Measurements from ENCODE around the gene FILIP1.
A peak's percentile ranks its signal among the peaks of the same experiment; 100 is the strongest.
"Not testable (repeated sequence)": the region's sequence is repeated elsewhere in the genome, so short reads cannot be mapped to it uniquely, and the experiment has no call there.

The FILIP1 gene

GRCh38 chr6:75422024-75422639 lies 71.5 kb downstream of the FILIP1 start:
- peak; percentile 36 for FAIRE-seq
- DNase-seq (ENCODE audit: low spot score) = no peak

- FAIRE-seq = no peak
- no peak for DNase-seq (ENCODE audit: low spot score)
Observed at GRCh38 chr6:75421316-75422023, 72.1 kb downstream of the FILIP1 start.

- FAIRE-seq = no peak
Observed at GRCh38 chr6:75419980-75420379, 73.6 kb downstream of the FILIP1 start.

GRCh38 chr6:75419416-75419815 lies 74.2 kb downstream of the FILIP1 start:
- DNase-seq (ENCODE audit: low spot score) (no peak), FAIRE-seq (no peak)

More at GRCh38 chr6:75419980-75420379, 73.6 kb downstream of the FILIP1 start:
- no peak for DNase-seq (ENCODE audit: low spot score)

- DNase-seq (ENCODE audit: low spot score) = peak; percentile 78
- peak; percentile 96 for FAIRE-seq
Observed at GRCh38 chr6:75418233-75418632, 75.4 kb downstream of the FILIP1 start.

- no peak for DNase-seq (ENCODE audit: low spot score)
- FAIRE-seq = peak; percentile 51
Observed at GRCh38 chr6:75416443-75416842, 77.2 kb downstream of the FILIP1 start.

- DNase-seq (ENCODE audit: low spot score) (no peak), FAIRE-seq (no peak)
Observed at GRCh38 chr6:75415804-75416203, 77.8 kb downstream of the FILIP1 start.

GRCh38 chr6:75414445-75415021 lies 79.1 kb downstream of the FILIP1 start:
- FAIRE-seq = no peak
- DNase-seq (ENCODE audit: low spot score) = no peak

- no peak for FAIRE-seq
- no peak for DNase-seq (ENCODE audit: low spot score)
Observed at GRCh38 chr6:75412969-75413662, 80.5 kb downstream of the FILIP1 start.

- not testable (repeated sequence) for DNase-seq (ENCODE audit: low spot score); FAIRE-seq
Observed at GRCh38 chr6:75410564-75410963, 83.0 kb downstream of the FILIP1 start.

GRCh38 chr6:75409928-75410327 lies 83.7 kb downstream of the FILIP1 start:
- DNase-seq (ENCODE audit: low spot score) (peak; percentile 99), FAIRE-seq (peak; percentile 98)

- DNase-seq (ENCODE audit: low spot score) = peak; percentile 83
- FAIRE-seq = no peak
Observed at GRCh38 chr6:75409286-75409685, 84.3 kb downstream of the FILIP1 start.

GRCh38 chr6:75403563-75404080 lies 90.0 kb downstream of the FILIP1 start:
- no peak for FAIRE-seq
- no peak for DNase-seq (ENCODE audit: low spot score)

GRCh38 chr6:75402296-75402695 lies 91.3 kb downstream of the FILIP1 start:
- FAIRE-seq (peak; percentile 74), DNase-seq (ENCODE audit: low spot score) (peak; percentile 51)

- FAIRE-seq = no peak
- peak; percentile 19 for DNase-seq (ENCODE audit: low spot score)
Observed at GRCh38 chr6:75397656-75398465, 95.7 kb downstream of the FILIP1 start.

GRCh38 chr6:75397171-75397570 lies 96.4 kb downstream of the FILIP1 start:
- no peak for FAIRE-seq
- DNase-seq (ENCODE audit: low spot score) = no peak

- FAIRE-seq = no peak
- no peak for DNase-seq (ENCODE audit: low spot score)
Observed at GRCh38 chr6:75396005-75396800, 97.4 kb downstream of the FILIP1 start.

GRCh38 chr6:75393806-75394205 lies 99.8 kb downstream of the FILIP1 start:
- FAIRE-seq = no peak
- no peak for DNase-seq (ENCODE audit: low spot score)

- no peak for FAIRE-seq
- no peak for DNase-seq (ENCODE audit: low spot score)
Observed at GRCh38 chr6:75391276-75391675, 102.3 kb downstream of the FILIP1 start.

Measured in RCC 7860 (cell line).